Sigmoid colon (tissue), 4 donors: ENCODE results near the gene CNTFR.

ENCODE experiments used
- POLR2AphosphoS5 ChIP-seq, 4 donors: sonication (generic); formaldehyde crosslinking; IDR thresholded peaks; one replicate each; pipeline ENCODE4 v1.6.1; 2017; ENCODE audit warnings: antibody characterized with exemption in 4 of 4
- TF ChIP-seq, protein P1 (sequence below), 4 experiments: fragments of 450-650 bp in 3 of 4; fragments of 200-600 bp in 1 of 4; IDR thresholded peaks; one replicate each; pipeline ENCODE4 v1.5.1; 2016 to 2019; ENCODE audit warnings: antibody characterized with exemption in 4 of 4, mild to moderate bottlenecking in 3 of 4, moderate library complexity in 2 of 4

DNA sequence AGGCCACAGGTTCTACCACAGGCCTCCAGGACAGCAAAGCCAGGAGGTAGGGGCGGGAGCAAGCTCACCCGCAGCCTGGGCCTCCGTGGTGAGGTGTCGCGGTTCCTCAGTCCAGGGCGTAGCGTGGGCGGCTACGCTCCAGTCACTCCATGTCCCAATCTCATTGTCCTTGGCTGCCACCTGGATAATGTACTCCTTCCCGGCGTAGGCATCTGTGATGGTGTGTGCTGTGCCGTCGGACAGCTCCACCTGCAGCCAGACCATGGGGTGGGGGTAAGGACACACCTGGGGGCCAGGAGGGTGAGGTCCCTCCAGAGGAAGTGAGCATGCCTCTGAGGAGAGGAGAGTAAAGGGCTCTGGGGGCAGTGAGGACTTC lies 36.9 kb downstream of the CNTFR start:
- TF ChIP-seq, protein P1, sequence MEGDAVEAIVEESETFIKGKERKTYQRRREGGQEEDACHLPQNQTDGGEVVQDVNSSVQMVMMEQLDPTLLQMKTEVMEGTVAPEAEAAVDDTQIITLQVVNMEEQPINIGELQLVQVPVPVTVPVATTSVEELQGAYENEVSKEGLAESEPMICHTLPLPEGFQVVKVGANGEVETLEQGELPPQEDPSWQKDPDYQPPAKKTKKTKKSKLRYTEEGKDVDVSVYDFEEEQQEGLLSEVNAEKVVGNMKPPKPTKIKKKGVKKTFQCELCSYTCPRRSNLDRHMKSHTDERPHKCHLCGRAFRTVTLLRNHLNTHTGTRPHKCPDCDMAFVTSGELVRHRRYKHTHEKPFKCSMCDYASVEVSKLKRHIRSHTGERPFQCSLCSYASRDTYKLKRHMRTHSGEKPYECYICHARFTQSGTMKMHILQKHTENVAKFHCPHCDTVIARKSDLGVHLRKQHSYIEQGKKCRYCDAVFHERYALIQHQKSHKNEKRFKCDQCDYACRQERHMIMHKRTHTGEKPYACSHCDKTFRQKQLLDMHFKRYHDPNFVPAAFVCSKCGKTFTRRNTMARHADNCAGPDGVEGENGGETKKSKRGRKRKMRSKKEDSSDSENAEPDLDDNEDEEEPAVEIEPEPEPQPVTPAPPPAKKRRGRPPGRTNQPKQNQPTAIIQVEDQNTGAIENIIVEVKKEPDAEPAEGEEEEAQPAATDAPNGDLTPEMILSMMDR (IDR thresholded peaks at IDR 0.05) = no peak
- no peak for TF ChIP-seq POLR2AphosphoS5 (IDR thresholded peaks at IDR 0.05)
